Smooth muscle cell (in vitro differentiated cells): ENCODE data around the gene TOX2. TPM values are rescaled to one million over a fixed set of nuclear protein-coding genes. Genes with fewer than 3 reads are reported as not detected.

ENCODE experiments used
- DNase-seq: peaks from one replicate; lab custom pipeline; 2025; ENCODE audit not compliant: unreplicated experiment; lab: John Stamatoyannopoulos, UW
- H2AFZ ChIP-seq: fragments of 200-600 bp; sonication (generic); 2 replicates; pipeline ENCODE4 v1.6.0; 2016; ENCODE audit warnings: antibody characterized with exemption, low read depth, mild to moderate bottlenecking
- H3F3A ChIP-seq: fragments of 200-600 bp; sonication (generic); 2 replicates; pipeline ENCODE4 v1.6.0; 2017; ENCODE audit warnings: antibody characterized with exemption, low read depth
- H3K27ac ChIP-seq: fragments of 200-600 bp; sonication (generic); 2 replicates; pipeline ENCODE4 v1.5.1; 2016; ENCODE audit warnings: low read depth, mild to moderate bottlenecking
- H3K27me3 ChIP-seq: fragments of 200-600 bp; sonication (generic); 2 replicates; pipeline ENCODE4 v1.6.1; 2016; ENCODE audit warnings: low read depth, mild to moderate bottlenecking
- H3K36me3 ChIP-seq: fragments of 200-600 bp; sonication (generic); 2 replicates; pipeline ENCODE4 v1.5.1; 2016; ENCODE audit warnings: low read depth
- H3K4me1 ChIP-seq: fragments of 200-600 bp; sonication (generic); 2 replicates; pipeline ENCODE4 v1.5.1; 2016; ENCODE audit warnings: low read depth
- H3K4me2 ChIP-seq: fragments of 200-600 bp; sonication (generic); 2 replicates; pipeline ENCODE4 v1.6.0; 2016; ENCODE audit warnings: mild to moderate bottlenecking
- H3K4me3 ChIP-seq: fragments of 200-600 bp; sonication (generic); 2 replicates; pipeline ENCODE4 v1.5.1; 2016; ENCODE audit warnings: mild to moderate bottlenecking
- H3K79me2 ChIP-seq: fragments of 200-600 bp; sonication (generic); 2 replicates; pipeline ENCODE4 v1.6.0; 2016; ENCODE audit warnings: low read depth, mild to moderate bottlenecking
- H3K9ac ChIP-seq: fragments of 200-600 bp; sonication (generic); 2 replicates; pipeline ENCODE4 v1.6.0; 2016; ENCODE audit warnings: low read depth
- H3K9me3 ChIP-seq: fragments of 200-600 bp; sonication (generic); replicated peaks from 2 replicates; pipeline ENCODE4 v1.5.1; 2016; ENCODE audit warnings: low read depth
- H4K20me1 ChIP-seq: fragments of 200-600 bp; sonication (generic); 2 replicates; pipeline ENCODE4 v1.6.0; 2016; ENCODE audit warnings: low read depth
- WGBS: methylation state at CpG from one replicate; pipeline ENCODE4 v1.1.7; 2016; ENCODE audit warnings: low lambda C conversion rate; 5-methylcytosine and 5-hydroxymethylcytosine counted together
- polyA plus RNA-seq: library from polyadenylated mRNA; unstranded; fragments of >200 nt; fragmentation: Nextera tagmentation; extraction: Ambion mirVana; gene quantifications from 2 replicates; pipeline ENCODE4 v1.2.1, GENCODE V29; 2016
- total RNA-seq: library from RNA; depleted of rRNA; stranded (reverse); fragments of >200 nt; gene quantifications from 2 replicates; pipeline ENCODE4 v1.2.3, GENCODE V29; 2014
- TF ChIP-seq, protein P1 (sequence below): fragments of 200-600 bp; sonication (generic); IDR thresholded peaks from 2 replicates; pipeline ENCODE4 v1.5.1; 2017; ENCODE audit warnings: borderline replicate concordance, mild to moderate bottlenecking, antibody characterized with exemption; ENCODE audit not compliant: insufficient read depth, poor library complexity, severe bottlenecking

Gene TOX2
- total and polyA plus RNA-seq, 2 experiments from 2014 or later, result 1.1 to 3.8 TPM

DNA sequence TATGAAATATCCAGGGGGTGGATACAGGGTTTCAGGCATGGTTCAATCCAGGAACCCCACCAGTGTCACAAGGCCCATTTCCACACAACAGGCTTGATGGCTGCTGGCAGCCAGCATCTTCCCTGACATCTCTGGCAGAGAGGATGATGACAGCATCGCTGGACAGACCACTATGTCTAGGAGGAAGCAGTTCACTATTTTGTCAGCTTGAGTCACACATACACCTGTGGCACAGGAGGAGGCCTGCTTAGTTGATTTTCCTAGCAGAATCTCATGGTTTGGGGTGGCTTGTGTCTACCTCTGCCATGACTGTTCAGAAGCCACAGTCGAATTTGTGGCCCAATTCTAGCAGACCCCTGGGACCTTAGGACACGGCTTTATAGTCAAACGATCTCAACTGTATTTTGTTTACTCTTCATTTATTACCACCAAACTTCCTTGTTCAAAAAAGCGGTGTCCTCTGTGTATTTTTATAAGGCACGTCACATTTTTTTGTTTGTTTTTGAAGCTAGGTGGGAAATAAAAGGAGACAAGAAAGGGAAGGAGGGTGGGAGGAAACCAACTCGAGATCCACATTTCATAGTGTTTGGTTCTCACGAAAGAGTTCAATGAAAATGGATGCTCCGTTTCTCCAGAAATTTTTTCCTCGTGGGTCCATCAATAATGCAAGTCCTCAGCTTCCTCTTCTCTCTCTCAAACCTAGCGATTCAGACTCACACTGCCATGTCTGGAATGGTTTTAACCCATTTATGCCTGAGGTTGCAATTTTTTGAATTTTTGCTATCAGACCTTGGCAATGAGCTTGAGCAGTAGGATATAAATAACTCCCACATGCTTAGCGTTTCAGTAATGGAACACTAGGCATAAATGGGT is 94.4 kb downstream of the TOX2 start:
- Histone ChIP-seq H3K9ac (no peak overlapping the region), H3F3A (no peaks in the 10 kb centered on the region), H3K36me3 (no peaks in the 10 kb centered on the region), H3K4me1 (no peaks in the 10 kb centered on the region), H3K79me2 (no peaks in the 10 kb centered on the region), H3K27me3 (peaks cover 7% of the 10 kb centered on the region), H4K20me1 (no peaks in the 10 kb centered on the region), H2AFZ (no peak overlapping the region), H3K9me3 (no peaks in the 10 kb centered on the region), H3K4me2 (no peak overlapping the region), H3K27ac (no peak overlapping the region), H3K4me3 (no peak overlapping the region)
- no peak for DNase-seq
- TF ChIP-seq, protein P1, sequence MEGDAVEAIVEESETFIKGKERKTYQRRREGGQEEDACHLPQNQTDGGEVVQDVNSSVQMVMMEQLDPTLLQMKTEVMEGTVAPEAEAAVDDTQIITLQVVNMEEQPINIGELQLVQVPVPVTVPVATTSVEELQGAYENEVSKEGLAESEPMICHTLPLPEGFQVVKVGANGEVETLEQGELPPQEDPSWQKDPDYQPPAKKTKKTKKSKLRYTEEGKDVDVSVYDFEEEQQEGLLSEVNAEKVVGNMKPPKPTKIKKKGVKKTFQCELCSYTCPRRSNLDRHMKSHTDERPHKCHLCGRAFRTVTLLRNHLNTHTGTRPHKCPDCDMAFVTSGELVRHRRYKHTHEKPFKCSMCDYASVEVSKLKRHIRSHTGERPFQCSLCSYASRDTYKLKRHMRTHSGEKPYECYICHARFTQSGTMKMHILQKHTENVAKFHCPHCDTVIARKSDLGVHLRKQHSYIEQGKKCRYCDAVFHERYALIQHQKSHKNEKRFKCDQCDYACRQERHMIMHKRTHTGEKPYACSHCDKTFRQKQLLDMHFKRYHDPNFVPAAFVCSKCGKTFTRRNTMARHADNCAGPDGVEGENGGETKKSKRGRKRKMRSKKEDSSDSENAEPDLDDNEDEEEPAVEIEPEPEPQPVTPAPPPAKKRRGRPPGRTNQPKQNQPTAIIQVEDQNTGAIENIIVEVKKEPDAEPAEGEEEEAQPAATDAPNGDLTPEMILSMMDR, result no peak
- WGBS, result 87% methylated on average over 12 of the region's 12 CpGs

DNA sequence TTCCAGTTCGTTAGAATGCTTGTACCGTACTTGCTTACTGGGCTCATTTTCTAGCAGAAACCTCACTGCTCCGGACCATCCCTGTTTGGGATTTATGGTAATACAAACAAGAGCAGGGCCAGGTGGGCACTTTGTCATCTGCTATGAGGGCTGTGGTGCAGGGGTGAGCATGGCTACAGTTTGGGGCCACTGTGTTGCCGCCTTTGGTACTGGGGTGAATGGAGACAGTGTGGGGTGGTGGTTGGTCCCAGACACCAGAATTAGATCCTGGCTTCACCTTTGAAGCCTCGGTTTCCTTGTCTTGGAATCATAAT is 95.0 kb downstream of the TOX2 start:
- DNase-seq, result no peak
- Histone ChIP-seq H3K4me2 (no peak overlapping the region), H3K9ac (no peak overlapping the region), H4K20me1 (no peaks in the 10 kb centered on the region), H3K36me3 (no peaks in the 10 kb centered on the region), H3K4me1 (no peaks in the 10 kb centered on the region), H3K27ac (no peak overlapping the region), H3K27me3 (peaks cover 7% of the 10 kb centered on the region), H3K9me3 (no peaks in the 10 kb centered on the region), H3K4me3 (no peak overlapping the region), H3F3A (no peaks in the 10 kb centered on the region), H2AFZ (no peak overlapping the region), H3K79me2 (no peaks in the 10 kb centered on the region)
- 93% methylated on average over 5 of the region's 5 CpGs for WGBS
- TF ChIP-seq, protein P1, result no peak

GRCh38 chr20:44010162-44010704 is 95.6 kb downstream of the TOX2 start:
- Histone ChIP-seq H3F3A (no peaks in the 10 kb centered on the region), H3K27me3 (peaks cover under 1% of the 10 kb centered on the region), H3K4me1 (no peaks in the 10 kb centered on the region), H3K4me2 (no peak overlapping the region), H3K4me3 (no peak overlapping the region), H3K9me3 (no peaks in the 10 kb centered on the region), H3K79me2 (no peaks in the 10 kb centered on the region), H3K9ac (no peak overlapping the region), H4K20me1 (no peaks in the 10 kb centered on the region), H2AFZ (no peak overlapping the region), H3K27ac (no peak overlapping the region), H3K36me3 (no peaks in the 10 kb centered on the region)
- TF ChIP-seq, protein P1, result no peak
- WGBS, result 63% methylated on average over 9 of the region's 9 CpGs
- DNase-seq, result no peak
